Stimulated activated CD4-positive, alpha-beta T cell treated with anti-CD3 and anti-CD28 coated beads, Interleukin-4, amount 100 ng/mL, for 4 hours (primary cell): ENCODE results near the gene PTPRG.

Experiments
- DNase-seq, 2 experiments: peaks; one replicate each; pipeline ENCODE4 v3.0.0-alpha.2; 2020

The PTPRG gene

GRCh38 chr3:62332017-62332416 lies 770.6 kb downstream of the PTPRG start:
- DNase-seq, result no peak

- DNase-seq, result no peak
Measured at GRCh38 chr3:62332835-62333244, 771.5 kb downstream of the PTPRG start.

GRCh38 chr3:62335196-62335595 lies 773.8 kb downstream of the PTPRG start:
- DNase-seq, result no peak

GRCh38 chr3:62343755-62344154 lies 782.4 kb downstream of the PTPRG start:
- DNase-seq, result no peak
